MCF 10A (cell line): ENCODE data around the gene FAF1. TPM values are rescaled to one million over a fixed set of nuclear protein-coding genes. Genes with fewer than 3 reads are reported as not detected.

Experiments
- BruUV-seq: library from RNA; stranded (reverse); fragments of 400-500 nt; replicated peaks from 2 replicates; lab custom pipeline; 2021; lab: Mats Ljungman, UMichigan
- CTCF ChIA-PET: fragments of 300-600 bp; sonication (Branson Sonifier 250); formaldehyde crosslinking; extraction: SDS; loops from one replicate; lab custom pipeline; 2021; ENCODE audit warnings: antibody characterized with exemption, inconsistent platforms; lab: Yijun Ruan, JAX
- POLR2A ChIA-PET: fragments of 300-600, 350-650 bp; sonication (Branson Sonifier 250); formaldehyde crosslinking; extraction: SDS; loops from one replicate; lab custom pipeline; 2020; ENCODE audit warnings: antibody characterized with exemption, inconsistent platforms; lab: Yijun Ruan, JAX
- DNase-seq: peaks from one replicate; pipeline ENCODE4 v3.0.0-alpha.2; 2018; ENCODE audit not compliant: unreplicated experiment
- H3K27ac Mint-ChIP-seq: one replicate; pipeline ENCODE4 v1.8.0; 2022; ENCODE audit warnings: mild to moderate bottlenecking, low read depth, mixed read lengths; ENCODE audit not compliant: unreplicated experiment
- H3K27me3 Mint-ChIP-seq: one replicate; pipeline ENCODE4 v1.8.0; 2022; ENCODE audit warnings: mixed read lengths; ENCODE audit not compliant: insufficient read depth, unreplicated experiment
- H3K36me3 Mint-ChIP-seq: one replicate; pipeline ENCODE4 v1.8.0; 2022; ENCODE audit warnings: mild to moderate bottlenecking, moderate library complexity, mixed read lengths; ENCODE audit not compliant: insufficient read depth, unreplicated experiment
- H3K4me1 Mint-ChIP-seq: one replicate; pipeline ENCODE4 v1.8.0; 2022; ENCODE audit warnings: mixed read lengths; ENCODE audit not compliant: insufficient read depth, unreplicated experiment
- H3K4me3 Mint-ChIP-seq: one replicate; pipeline ENCODE4 v1.8.0; 2022; ENCODE audit warnings: mild to moderate bottlenecking, moderate library complexity, mixed read lengths; ENCODE audit not compliant: unreplicated experiment
- H3K9me3 Mint-ChIP-seq: one replicate; pipeline ENCODE4 v1.8.0; 2022; ENCODE audit warnings: mixed read lengths; ENCODE audit not compliant: unreplicated experiment
- CTCF ChIP-seq: fragments of 200-600 bp; IDR thresholded peaks from one replicate; pipeline ENCODE4 v1.8.0; 2022; ENCODE audit warnings: antibody characterized with exemption, mild to moderate bottlenecking; ENCODE audit not compliant: unreplicated experiment
- intact Hi-C: fragments of 100-400 bp; cut with micrococcal nuclease; formaldehyde crosslinking; loops from 2 replicates; pipeline ENCODE4 v1.14.1; 2022
- total RNA-seq: library from RNA; stranded (reverse); gene quantifications from 2 replicates; pipeline ENCODE4 v1.2.3, GENCODE V29; 2022

Gene FAF1
- total RNA-seq, 1 experiment from 2014 or later = 93.2 TPM

DNA sequence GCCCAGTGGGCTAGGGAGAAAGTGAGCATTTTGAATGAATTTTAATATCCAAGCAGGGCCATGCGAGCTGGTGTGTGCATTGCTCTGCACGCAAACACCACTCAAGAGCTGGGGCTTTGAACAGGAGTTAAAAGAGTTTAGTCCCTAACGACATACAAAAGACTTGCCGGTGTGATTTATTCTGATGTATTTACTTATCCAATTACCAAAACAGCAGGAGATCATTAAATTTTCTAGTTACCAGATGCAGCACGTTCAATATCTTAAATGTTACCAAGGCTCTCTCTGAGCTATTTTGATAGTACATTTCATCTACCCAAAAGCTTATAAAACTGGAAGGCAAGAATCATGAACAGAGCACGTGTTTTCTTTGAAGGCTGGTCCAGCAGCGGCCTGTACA, 506.8 kb downstream of the FAF1 start:
- Mint-ChIP-seq H3K4me1 (no peaks in the 10 kb centered on the region), H3K27me3 (no peaks in the 10 kb centered on the region), H3K4me3 (no peak overlapping the region), H3K9me3 (no peaks in the 10 kb centered on the region), H3K27ac (no peak overlapping the region), H3K36me3 (peaks cover 16% of the 10 kb centered on the region)
- intact Hi-C loops = no loop called here
- ChIA-PET CTCF (interaction anchor here (0.6 kb wide), 1 partner anchor 82 kb away, joined by 3 read pairs; no protein-coding TSS in a partner anchor), POLR2A (no interaction called here)
- no TSS peak for BruUV-seq
- no peak for DNase-seq
- TF ChIP-seq CTCF = no peak

- ChIA-PET POLR2A (no interaction called here), CTCF (interaction anchor here (0.6 kb wide), 1 partner anchor 152 kb away, joined by 8 read pairs; no protein-coding TSS in a partner anchor)
- H3K9me3 Mint-ChIP-seq = no peaks in the 10 kb centered on the region
- no peaks in the 10 kb centered on the region for H3K4me1 Mint-ChIP-seq
- H3K4me3 Mint-ChIP-seq = no peak overlapping the region
- no TSS peak for BruUV-seq
- H3K27me3 Mint-ChIP-seq = no peaks in the 10 kb centered on the region
- H3K27ac Mint-ChIP-seq = no peak overlapping the region
- TF ChIP-seq CTCF = no peak
- intact Hi-C loops = no loop called here
- H3K36me3 Mint-ChIP-seq = peaks cover 16% of the 10 kb centered on the region
- DNase-seq = no peak
Measured at GRCh38 chr1:50452700-50453099, 507.4 kb downstream of the FAF1 start.

- peaks cover 6% of the 10 kb centered on the region for H3K36me3 Mint-ChIP-seq
- no peak for DNase-seq
- H3K4me3 Mint-ChIP-seq = no peak overlapping the region
- CTCF ChIA-PET = interaction anchor here (0.6 to 0.9 kb wide), 3 partner anchors 7 to 1586 kb away, joined by 3 read pairs; no protein-coding TSS in a partner anchor
- POLR2A ChIA-PET = interaction anchor here (0.7 kb wide), 1 partner anchor 1831 kb away, joined by 3 read pairs; no protein-coding TSS in a partner anchor
- intact Hi-C loops = no loop called here
- no peaks in the 10 kb centered on the region for H3K27me3 Mint-ChIP-seq
- H3K27ac Mint-ChIP-seq = no peak overlapping the region
- H3K4me1 Mint-ChIP-seq = no peaks in the 10 kb centered on the region
- no peak for TF ChIP-seq CTCF
- H3K9me3 Mint-ChIP-seq = no peaks in the 10 kb centered on the region
- no TSS peak for BruUV-seq
Measured at GRCh38 chr1:50450861-50451653, 509.0 kb downstream of the FAF1 start.

- Mint-ChIP-seq H3K36me3 (peaks cover 6% of the 10 kb centered on the region), H3K9me3 (no peaks in the 10 kb centered on the region), H3K4me1 (no peaks in the 10 kb centered on the region), H3K4me3 (no peak overlapping the region), H3K27ac (no peak overlapping the region), H3K27me3 (no peaks in the 10 kb centered on the region)
- intact Hi-C loops = no loop called here
- TF ChIP-seq CTCF = no peak
- no peak for DNase-seq
- ChIA-PET POLR2A (no interaction called here), CTCF (interaction anchor here (0.6 to 0.7 kb wide), 2 partner anchors 16 to 265 kb away, joined by 3 to 5 read pairs; no protein-coding TSS in a partner anchor)
- BruUV-seq = no TSS peak
Measured at GRCh38 chr1:50447961-50448360, 512.1 kb downstream of the FAF1 start.
